Measurements from ENCODE around the gene MYL11. TPM values are rescaled to one million over a fixed set of nuclear protein-coding genes. Genes with fewer than 3 reads are reported as not detected.

The MYL11 gene
- total RNA-seq, 2 experiments from 2014 or later: 0.87 to 1.2 TPM

DNA sequence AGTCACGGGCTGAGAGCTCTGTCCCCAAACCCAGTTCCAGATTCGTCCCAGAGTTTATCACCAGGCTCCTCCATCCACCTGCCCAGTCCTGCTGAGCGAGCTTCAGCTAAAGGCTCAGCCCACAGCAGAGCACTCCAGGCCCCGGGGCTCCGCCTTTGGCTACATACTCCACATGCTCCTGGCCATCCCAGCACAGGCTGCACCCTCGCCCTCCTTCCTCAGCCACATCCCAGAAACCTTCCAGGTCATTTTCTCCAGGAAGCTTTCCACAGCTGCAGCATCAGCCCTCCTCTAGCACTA, 14.8 kb upstream of the MYL11 start:
- CTCF ChIA-PET: interaction anchor here (1.2 to 2.1 kb wide), 2 partner anchors 9 to 50 kb away, joined by 3 to 6 read pairs; no protein-coding TSS in a partner anchor
- H3K36me3 Mint-ChIP-seq (ENCODE audit: low read depth): peaks cover 24% of the 10 kb centered on the region
- no peaks in the 10 kb centered on the region for H3K27me3 Mint-ChIP-seq
- DNase-seq (no peak), ATAC-seq (no peak)
- TF ChIP-seq, protein P1, sequence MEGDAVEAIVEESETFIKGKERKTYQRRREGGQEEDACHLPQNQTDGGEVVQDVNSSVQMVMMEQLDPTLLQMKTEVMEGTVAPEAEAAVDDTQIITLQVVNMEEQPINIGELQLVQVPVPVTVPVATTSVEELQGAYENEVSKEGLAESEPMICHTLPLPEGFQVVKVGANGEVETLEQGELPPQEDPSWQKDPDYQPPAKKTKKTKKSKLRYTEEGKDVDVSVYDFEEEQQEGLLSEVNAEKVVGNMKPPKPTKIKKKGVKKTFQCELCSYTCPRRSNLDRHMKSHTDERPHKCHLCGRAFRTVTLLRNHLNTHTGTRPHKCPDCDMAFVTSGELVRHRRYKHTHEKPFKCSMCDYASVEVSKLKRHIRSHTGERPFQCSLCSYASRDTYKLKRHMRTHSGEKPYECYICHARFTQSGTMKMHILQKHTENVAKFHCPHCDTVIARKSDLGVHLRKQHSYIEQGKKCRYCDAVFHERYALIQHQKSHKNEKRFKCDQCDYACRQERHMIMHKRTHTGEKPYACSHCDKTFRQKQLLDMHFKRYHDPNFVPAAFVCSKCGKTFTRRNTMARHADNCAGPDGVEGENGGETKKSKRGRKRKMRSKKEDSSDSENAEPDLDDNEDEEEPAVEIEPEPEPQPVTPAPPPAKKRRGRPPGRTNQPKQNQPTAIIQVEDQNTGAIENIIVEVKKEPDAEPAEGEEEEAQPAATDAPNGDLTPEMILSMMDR (IDR thresholded peaks at IDR 0.05): no peak
- intact Hi-C loops (cut with micrococcal nuclease): no loop called here
- no peak overlapping the region for H3K27ac Mint-ChIP-seq
- H3K4me3 Mint-ChIP-seq: no peak overlapping the region
- peaks cover 19% of the 10 kb centered on the region for H3K4me1 Mint-ChIP-seq (ENCODE audit: low read depth)
- POLR2A ChIA-PET: interaction anchor here (1.0 to 9.7 kb wide), 4 partner anchors 11 to 38 kb away, joined by 3 to 73 read pairs (median 3); partner anchors contain the start of gene TBC1D10B
- no peaks in the 10 kb centered on the region for H3K9me3 Mint-ChIP-seq

- Mint-ChIP-seq H3K27me3 (no peaks in the 10 kb centered on the region), H3K9me3 (no peaks in the 10 kb centered on the region), H3K4me3 (no peak overlapping the region), H3K27ac (peak overlapping the region; percentile 7), H3K36me3 (ENCODE audit: low read depth) (peaks cover 34% of the 10 kb centered on the region), H3K4me1 (ENCODE audit: low read depth) (peaks cover 12% of the 10 kb centered on the region)
- ChIA-PET POLR2A (interaction anchor here (0.9 to 9.7 kb wide), 3 partner anchors 9 to 25 kb away, joined by 3 to 73 read pairs (median 4); partner anchors contain the start of gene TBC1D10B), CTCF (no interaction called here)
- no peak for DNase-seq
- intact Hi-C loops (cut with micrococcal nuclease): no loop called here
- TF ChIP-seq, protein P1 (IDR thresholded peaks at IDR 0.05): no peak
- no peak for ATAC-seq
Measured at GRCh38 chr16:30361180-30361579, 13.4 kb upstream of the MYL11 start.

- intact Hi-C loops (cut with micrococcal nuclease): no loop called here
- TF ChIP-seq, protein P1 (IDR thresholded peaks at IDR 0.05): no peak
- H3K27ac Mint-ChIP-seq: no peak overlapping the region
- H3K4me1 Mint-ChIP-seq (ENCODE audit: low read depth): peaks cover 22% of the 10 kb centered on the region
- ChIA-PET CTCF (interaction anchor here (1.0 to 1.6 kb wide), 3 partner anchors 8 to 264 kb away, joined by 3 to 5 read pairs (median 3); no protein-coding TSS in a partner anchor), POLR2A (interaction anchor here (0.8 to 1.3 kb wide), 3 partner anchors 9 to 12 kb away, joined by 4 to 5 read pairs (median 5); partner anchors contain the start of gene CD2BP2)
- H3K9me3 Mint-ChIP-seq: no peaks in the 10 kb centered on the region
- no peak for ATAC-seq
- no peaks in the 10 kb centered on the region for H3K27me3 Mint-ChIP-seq
- no peak for DNase-seq
- H3K36me3 Mint-ChIP-seq (ENCODE audit: low read depth): peaks cover 57% of the 10 kb centered on the region
- H3K4me3 Mint-ChIP-seq: no peak overlapping the region
Measured at GRCh38 chr16:30365200-30365599, 9.4 kb upstream of the MYL11 start.

DNA sequence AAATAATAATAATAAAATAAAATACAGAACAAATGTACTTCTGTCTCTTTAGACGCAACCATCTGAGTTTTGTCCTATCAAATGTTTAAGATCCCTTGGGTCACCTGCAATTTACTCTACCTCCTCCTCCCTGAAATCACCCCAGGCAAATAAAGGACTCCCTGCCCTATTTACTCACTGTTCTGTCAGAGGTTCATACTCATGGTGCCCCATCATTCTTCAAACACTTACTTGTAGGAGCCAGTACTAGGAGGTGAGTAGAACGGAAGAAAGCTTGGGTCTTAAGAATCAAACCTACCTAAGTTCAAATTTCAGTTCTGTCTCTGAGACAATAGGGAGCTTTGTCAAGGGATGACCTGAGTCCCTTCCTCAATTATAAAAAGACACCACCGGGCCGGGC, 8.1 kb upstream of the MYL11 start:
- peaks cover 51% of the 10 kb centered on the region for H3K36me3 Mint-ChIP-seq (ENCODE audit: low read depth)
- ChIA-PET CTCF (interaction anchor here (1.6 to 1.7 kb wide), 2 partner anchors 13 to 43 kb away, joined by 5 read pairs; no protein-coding TSS in a partner anchor), POLR2A (interaction anchor here (0.7 to 8.0 kb wide), 4 partner anchors 8 to 236 kb away, joined by 3 to 73 read pairs (median 4); partner anchors contain the start of genes CD2BP2 and MYL11)
- H3K9me3 Mint-ChIP-seq: no peaks in the 10 kb centered on the region
- no peak for ATAC-seq
- TF ChIP-seq, protein P1 (IDR thresholded peaks at IDR 0.05): no peak
- no peak overlapping the region for H3K4me3 Mint-ChIP-seq
- no peak for DNase-seq
- no peaks in the 10 kb centered on the region for H3K27me3 Mint-ChIP-seq
- H3K27ac Mint-ChIP-seq: peak overlapping the region; percentile 86
- intact Hi-C loops (cut with micrococcal nuclease): no loop called here
- H3K4me1 Mint-ChIP-seq (ENCODE audit: low read depth): peaks cover 27% of the 10 kb centered on the region

GRCh38 chr16:30367349-30368009, 7.1 kb upstream of the MYL11 start:
- H3K4me3 Mint-ChIP-seq: peak overlapping the region; percentile 95
- no peak for ATAC-seq
- peak overlapping the region; percentile 86 for H3K27ac Mint-ChIP-seq
- no peaks in the 10 kb centered on the region for H3K27me3 Mint-ChIP-seq
- H3K4me1 Mint-ChIP-seq (ENCODE audit: low read depth): peaks cover 33% of the 10 kb centered on the region
- H3K9me3 Mint-ChIP-seq: no peaks in the 10 kb centered on the region
- TF ChIP-seq, protein P1 (IDR thresholded peaks at IDR 0.05): no peak
- POLR2A ChIA-PET: interaction anchor here (0.7 to 8.0 kb wide), 3 partner anchors 10 to 235 kb away, joined by 3 to 73 read pairs (median 3); partner anchors contain the start of gene CD2BP2
- peaks cover 48% of the 10 kb centered on the region for H3K36me3 Mint-ChIP-seq (ENCODE audit: low read depth)
- CTCF ChIA-PET: interaction anchor here (1.3 to 1.7 kb wide), 3 partner anchors 14 to 43 kb away, joined by 4 to 5 read pairs (median 4); no protein-coding TSS in a partner anchor
- intact Hi-C loops (cut with micrococcal nuclease): no loop called here
- DNase-seq: no peak
